Common myeloid progenitor, CD34-positive (primary cell): ENCODE results near the gene CGGBP1. TPM values are rescaled to one million over a fixed set of nuclear protein-coding genes. Genes with fewer than 3 reads are reported as not detected.

Experiments used
- CTCF ChIA-PET: fragments of 350-600 bp; sonication (Branson Sonifier 250); formaldehyde crosslinking; loops from one replicate; lab custom pipeline; 2021; ENCODE audit warnings: antibody characterized with exemption; lab: Charles Lee
- POLR2A ChIA-PET: fragments of 350-600 bp; sonication (Branson Sonifier 250); formaldehyde crosslinking; loops from one replicate; lab custom pipeline; 2021; ENCODE audit warnings: antibody characterized with exemption; lab: Charles Lee
- DNase-seq, 3 donors: peaks; one replicate each; pipeline versions ENCODE4 v3.0.0 to v3.0.0-alpha.2; 2013
- H3K27ac ChIP-seq, 2 experiments: 1 replicate in 1 of 2; 2 replicates in 1 of 2; pipeline ENCODE4 v1.7.0; 2013; ENCODE audit warnings: inconsistent platforms in 2 of 2, low read length in 2 of 2, mild to moderate bottlenecking in 2 of 2, low read depth in 1 of 2, moderate library complexity in 1 of 2; ENCODE audit not compliant: severe bottlenecking in 2 of 2, insufficient read depth in 1 of 2, poor library complexity in 1 of 2
- H3K27me3 ChIP-seq, 5 experiments: replicated peaks in 2 of 5; 1 replicate in 3 of 5; 2 replicates in 2 of 5; pipeline versions ENCODE4 v1.6.1 to v1.7.0; 2013; ENCODE audit warnings: low read length in 4 of 5, mild to moderate bottlenecking in 2 of 5, moderate library complexity in 2 of 5, inconsistent platforms in 1 of 5; ENCODE audit not compliant: insufficient read depth in 5 of 5, control insufficient read depth in 4 of 5
- H3K36me3 ChIP-seq, 4 experiments: 1 replicate in 2 of 4; 2 replicates in 2 of 4; pipeline versions ENCODE4 v1.6.1 to v1.7.0; 2013; ENCODE audit warnings: low read length in 3 of 4, control low read depth in 1 of 4, mild to moderate bottlenecking in 1 of 4; ENCODE audit not compliant: control insufficient read depth in 4 of 4, insufficient read depth in 4 of 4
- H3K4me1 ChIP-seq, 4 experiments: 1 replicate in 3 of 4; 2 replicates in 1 of 4; pipeline versions ENCODE4 v1.6.1 to v1.7.1; 2013; ENCODE audit warnings: low read length in 3 of 4, mild to moderate bottlenecking in 3 of 4, control low read depth in 1 of 4, inconsistent platforms in 1 of 4, moderate library complexity in 1 of 4; ENCODE audit not compliant: control insufficient read depth in 4 of 4, insufficient read depth in 4 of 4; ENCODE audit errors: control extremely low read depth in 1 of 4
- H3K4me3 ChIP-seq, 7 experiments: 1 replicate in 4 of 7; 2 replicates in 3 of 7; pipeline versions ENCODE4 v1.5.1 to v1.7.0; 2013; ENCODE audit warnings: mild to moderate bottlenecking in 7 of 7, low read length in 6 of 7, moderate library complexity in 6 of 7, inconsistent platforms in 2 of 7, low read depth in 2 of 7, control low read depth in 1 of 7; ENCODE audit not compliant: insufficient read depth in 4 of 7, control insufficient read depth in 1 of 7; ENCODE audit errors: extremely low read depth in 1 of 7
- H3K9me3 ChIP-seq, 5 experiments: 1 replicate in 4 of 5; 2 replicates in 1 of 5; pipeline versions ENCODE4 v1.6.1 to v1.7.1; 2013; ENCODE audit warnings: low read length in 4 of 5, mild to moderate bottlenecking in 2 of 5, inconsistent platforms in 1 of 5, low read depth in 1 of 5, moderate library complexity in 1 of 5; ENCODE audit not compliant: control insufficient read depth in 4 of 5, insufficient read depth in 2 of 5; ENCODE audit errors: control extremely low read depth in 1 of 5
- WGBS: methylation state at CpG from one replicate; pipeline ENCODE4 v1.1.5; 2013; ENCODE audit not compliant: insufficient coverage; 5-methylcytosine and 5-hydroxymethylcytosine counted together
- polyA plus RNA-seq: library from polyadenylated mRNA; unstranded; fragments of 120-200 nt; gene quantifications from one replicate; pipeline ENCODE4 v1.2.1, GENCODE V29; 2013

The CGGBP1 gene
- 153 TPM for polyA plus RNA-seq

GRCh38 chr3:88058581-88059379 is at the start of gene CGGBP1, which contains the start of gene ZNF654:
Gene CGGBP1, minus strand, starts transcription at chr3:88059005. Its CDS starts 3,029 bp downstream, at chr3:88055976.
Gene ZNF654, plus strand, starts transcription at chr3:88059255. Its CDS starts 65 bp downstream, at chr3:88059320.
- Histone ChIP-seq H3K27ac (peak within 1 kb of the TSS; percentile 88 to 93), H3K4me1 (peaks cover 13 to 50% (median 30%) of the 10 kb centered on the region in 4 experiments), H3K36me3 (peaks cover 13 to 33% (median 14%) of the 10 kb centered on the region in 4 experiments), H3K27me3 (no peaks in the 10 kb centered on the region), H3K9me3 (no peaks in the 10 kb centered on the region), H3K4me3 (peak within 1 kb of the TSS; percentile 93 to 99 (median 97))
- ChIA-PET POLR2A (interaction anchor here (0.6 to 1.5 kb wide), 9 partner anchors 9 to 90 kb away, joined by 3 to 11 read pairs (median 4); no protein-coding TSS in a partner anchor), CTCF (interaction anchor here (0.7 to 1.9 kb wide), 5 partner anchors 15 to 265 kb away, joined by 3 to 7 read pairs (median 3); no protein-coding TSS in a partner anchor)
- DNase-seq = peak; percentile 99 to 100 (median 99)
- 0% methylated on average over 59 of the region's 76 CpGs for WGBS

GRCh38 chr3:88105325-88105724 is 46.5 kb upstream of the CGGBP1 start:
- no peaks in the 10 kb centered on the region for H3K27me3 ChIP-seq
- H3K4me3 ChIP-seq = no peak overlapping the region
- no peaks in the 10 kb centered on the region for H3K4me1 ChIP-seq
- no peak for DNase-seq
- H3K9me3 ChIP-seq = peaks cover 0 to 2% (median 0%) of the 10 kb centered on the region in 5 experiments
- H3K27ac ChIP-seq = no peak overlapping the region
- ChIA-PET CTCF (no interaction called here), POLR2A (no interaction called here)
- peaks cover 2 to 6% (median 4%) of the 10 kb centered on the region in 4 experiments for H3K36me3 ChIP-seq

- H3K36me3 ChIP-seq = peaks cover 4 to 16% (median 11%) of the 10 kb centered on the region in 4 experiments
- no peak overlapping the region for H3K27ac ChIP-seq
- H3K4me1 ChIP-seq = no peaks in the 10 kb centered on the region
- H3K4me3 ChIP-seq = no peak overlapping the region
- peaks cover 0 to 7% (median 0%) of the 10 kb centered on the region in 5 experiments for H3K9me3 ChIP-seq
- no peaks in the 10 kb centered on the region for H3K27me3 ChIP-seq
- DNase-seq = no peak
- POLR2A ChIA-PET = interaction anchor here (0.6 kb wide), 1 partner anchor 29 kb away, joined by 3 read pairs; no protein-coding TSS in a partner anchor
- WGBS = no CpG with 5 or more reads among the region's 1 CpG
- CTCF ChIA-PET = interaction anchor here (1.0 to 1.4 kb wide), 3 partner anchors 11 to 39 kb away, joined by 3 to 5 read pairs (median 4); no protein-coding TSS in a partner anchor
Observed at GRCh38 chr3:88101142-88101541, 42.3 kb upstream of the CGGBP1 start.

- peaks cover 0 to 17% (median 3%) of the 10 kb centered on the region in 5 experiments for H3K9me3 ChIP-seq
- no peak for DNase-seq
- H3K27me3 ChIP-seq = no peaks in the 10 kb centered on the region
- peaks cover 19 to 43% (median 32%) of the 10 kb centered on the region in 4 experiments for H3K36me3 ChIP-seq
- no peak overlapping the region for H3K27ac ChIP-seq
- POLR2A ChIA-PET = no interaction called here
- 100% methylated on average over 1 of the region's 1 CpG for WGBS
- peaks cover 0 to 4% (median 0%) of the 10 kb centered on the region in 4 experiments for H3K4me1 ChIP-seq
- CTCF ChIA-PET = no interaction called here
- no peak overlapping the region for H3K4me3 ChIP-seq
Observed at GRCh38 chr3:88093266-88093665, 34.5 kb upstream of the CGGBP1 start.

- Histone ChIP-seq H3K27me3 (no peaks in the 10 kb centered on the region), H3K9me3 (peaks cover 0 to 17% (median 3%) of the 10 kb centered on the region in 5 experiments), H3K4me3 (no peak overlapping the region), H3K4me1 (peaks cover 0 to 4% (median 0%) of the 10 kb centered on the region in 4 experiments), H3K27ac (no peak overlapping the region), H3K36me3 (peaks cover 22 to 47% (median 35%) of the 10 kb centered on the region in 4 experiments)
- CTCF ChIA-PET = interaction anchor here (0.7 kb wide), 1 partner anchor 21 kb away, joined by 3 read pairs; no protein-coding TSS in a partner anchor
- POLR2A ChIA-PET = no interaction called here
- DNase-seq = no peak
Observed at GRCh38 chr3:88092270-88092669, 33.5 kb upstream of the CGGBP1 start.

- H3K9me3 ChIP-seq = peaks cover 0 to 12% (median 3%) of the 10 kb centered on the region in 5 experiments
- H3K27me3 ChIP-seq = no peaks in the 10 kb centered on the region
- peaks cover 17 to 49% (median 31%) of the 10 kb centered on the region in 4 experiments for H3K36me3 ChIP-seq
- no peak overlapping the region for H3K4me3 ChIP-seq
- peaks cover 0 to 4% (median 0%) of the 10 kb centered on the region in 4 experiments for H3K4me1 ChIP-seq
- no peak for DNase-seq
- ChIA-PET CTCF (interaction anchor here (0.8 to 2.4 kb wide), 6 partner anchors 10 to 59 kb away, joined by 3 to 6 read pairs (median 4); partner anchors contain the start of gene C3orf38), POLR2A (no interaction called here)
- no peak overlapping the region for H3K27ac ChIP-seq
- 67% methylated on average over 3 of the region's 4 CpGs for WGBS
Observed at GRCh38 chr3:88090681-88091080, 31.9 kb upstream of the CGGBP1 start.
